Activated CD8-positive, alpha-beta memory T cell treated with anti-CD3 and anti-CD28 coated beads, Interleukin-2, amount 50 U/mL, for 24 hours (primary cell): Measurements from ENCODE around the gene NFATC4.

ENCODE experiments used
- DNase-seq: peaks from one replicate; pipeline ENCODE4 v3.0.0-alpha.2; 2020; ENCODE audit errors: extremely low read depth

NFATC4 gene

GRCh38 chr14:24408764-24409163, 40.8 kb downstream of the NFATC4 start:
- DNase-seq: no peak

GRCh38 chr14:24409192-24409591, 41.2 kb downstream of the NFATC4 start:
- no peak for DNase-seq

- no peak for DNase-seq
Measured at GRCh38 chr14:24409956-24410355, 42.0 kb downstream of the NFATC4 start.

GRCh38 chr14:24411443-24412389, 43.7 kb downstream of the NFATC4 start:
- DNase-seq: no peak

- no peak for DNase-seq
Measured at GRCh38 chr14:24414077-24414476, 46.1 kb downstream of the NFATC4 start.

- no peak for DNase-seq
Measured at GRCh38 chr14:24414732-24415420, 46.9 kb downstream of the NFATC4 start.

- no peak for DNase-seq
Measured at GRCh38 chr14:24415421-24416253, 47.7 kb downstream of the NFATC4 start.

- no peak for DNase-seq
Measured at GRCh38 chr14:24416254-24416931, 48.4 kb downstream of the NFATC4 start.

GRCh38 chr14:24416932-24417619, 49.1 kb downstream of the NFATC4 start:
- DNase-seq: no peak

- DNase-seq: no peak
Measured at GRCh38 chr14:24417832-24418491, 50.0 kb downstream of the NFATC4 start.

GRCh38 chr14:24418492-24418873, 50.5 kb downstream of the NFATC4 start:
- no peak for DNase-seq

GRCh38 chr14:24422261-24422660, 54.3 kb downstream of the NFATC4 start:
- DNase-seq: no peak

GRCh38 chr14:24422694-24423601, 55.0 kb downstream of the NFATC4 start:
- DNase-seq: no peak

GRCh38 chr14:24425704-24426103, 57.7 kb downstream of the NFATC4 start:
- no peak for DNase-seq

- no peak for DNase-seq
Measured at GRCh38 chr14:24426150-24426911, 58.3 kb downstream of the NFATC4 start.

- DNase-seq: no peak
Measured at GRCh38 chr14:24426912-24427536, 59.0 kb downstream of the NFATC4 start.

- no peak for DNase-seq
Measured at GRCh38 chr14:24427537-24428508, 59.8 kb downstream of the NFATC4 start.
